Measurements from ENCODE around the gene CRACR2B. TPM values are rescaled to one million over a fixed set of nuclear protein-coding genes. Genes with fewer than 3 reads are reported as not detected.
A peak's percentile ranks its signal among the peaks of the same experiment; 100 is the strongest.

CRACR2B gene
- total and polyA plus RNA-seq, 10 of the 15 experiments (the other 5 are each of a cell fraction or from before 2014, with no cell fraction given): 0.10 to 33.7 (median 12.7) TPM

DNA sequence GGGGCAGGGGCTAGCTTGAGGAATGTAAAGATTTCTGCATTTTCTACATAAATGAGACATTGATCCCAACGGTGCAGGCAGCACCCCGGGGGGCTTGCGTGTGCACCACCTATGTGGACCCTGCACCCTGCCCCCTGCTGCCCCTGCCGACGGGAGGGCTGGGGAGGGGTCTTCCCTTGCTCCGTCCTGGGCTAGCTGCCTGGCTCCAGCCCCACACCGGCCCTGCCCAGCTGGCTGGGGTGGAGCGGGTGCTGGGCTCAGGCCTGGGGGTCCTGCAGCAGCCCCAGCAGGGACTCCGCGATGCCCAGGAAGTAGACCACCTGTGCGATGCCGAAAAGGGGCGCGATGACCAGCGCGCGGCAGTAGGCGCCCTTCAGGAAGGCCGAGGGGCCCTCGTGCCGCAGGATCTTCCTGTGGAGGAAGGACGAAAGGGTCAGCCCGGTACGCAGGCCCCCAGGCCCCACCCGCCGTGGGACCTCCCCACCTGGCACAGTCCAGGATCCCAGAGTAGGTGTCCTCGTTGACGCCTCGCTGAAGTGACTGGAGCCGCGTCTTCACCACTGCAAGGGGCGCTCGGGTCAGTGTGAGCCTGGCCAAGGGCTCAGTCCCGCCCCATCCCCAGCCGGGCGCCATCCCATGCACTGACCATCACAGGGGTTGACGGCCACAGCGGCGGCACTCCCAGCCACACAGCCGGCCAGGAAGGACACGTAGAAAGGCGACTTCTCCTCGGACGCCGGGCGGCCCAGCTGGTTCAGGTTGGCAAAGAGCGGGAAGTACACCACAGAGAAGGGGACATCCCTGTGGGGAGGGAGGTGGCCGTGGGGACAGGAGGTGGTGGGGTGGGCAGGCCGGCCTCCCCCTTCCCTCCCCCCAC, 35.8 kb upstream of the CRACR2B start:
- no TSS peak for BruUV-seq (replicated peaks)
- Histone ChIP-seq H3K36me3 (ENCODE audit: control insufficient read depth in 2 of 2, insufficient read depth in 2 of 2, low read length in 1 of 2) (peaks cover 0 to 9% of the 10 kb centered on the region in 2 experiments; a peak in 2 of 4 replicates), H4K20me1 (ENCODE audit: control insufficient read depth, insufficient read depth) (no peaks in the 10 kb centered on the region), H3K4me2 (ENCODE audit: control insufficient read depth, insufficient read depth) (no peak overlapping the region), H3K27ac (ENCODE audit: control insufficient read depth, insufficient read depth) (no peak overlapping the region), H3K4me1 (ENCODE audit: control insufficient read depth, insufficient read depth, low read length) (peaks cover 20% of the 10 kb centered on the region), H2AFZ (ENCODE audit: control insufficient read depth, low read depth, low read length) (no peak overlapping the region), H3K27me3 (replicated peaks in 1 of 2; ENCODE audit: control insufficient read depth in 2 of 2, insufficient read depth in 2 of 2, low read length in 1 of 2) (no peaks in the 10 kb centered on the region), H3K4me3 (no peak overlapping the region), H3K9ac (ENCODE audit: control insufficient read depth, insufficient read depth, low read length) (no peak overlapping the region), H3K9me3 (replicated peaks; ENCODE audit: control insufficient read depth, insufficient read depth, low read length) (no peaks in the 10 kb centered on the region), H3K79me2 (ENCODE audit: control insufficient read depth, insufficient read depth, low read length) (peaks cover 21% of the 10 kb centered on the region)
- FAIRE-seq (no peak), ATAC-seq (no peak), DNase-seq (ENCODE audit: low read depth, low spot score) (no peak)
- ChIA-PET CTCF (no interaction called here), SMC1A (ENCODE audit: uncharacterized antibody, unreplicated experiment) (no interaction called here), POLR2A (no interaction called here), RAD21 (ENCODE audit: unreplicated experiment) (no interaction called here)
- in situ Hi-C loops (cut with MboI) (no loop called here), intact Hi-C loops (cut with micrococcal nuclease; ENCODE audit: unreplicated experiment) (no loop called here)
- no peak for TF ChIP-seq CEBPZ (IDR thresholded peaks at IDR 0.05; ENCODE audit: low read depth, low read length)
- peak; percentile 22; the same call in 1 of the 2 replicates for TF ChIP-seq POLR2A (IDR thresholded peaks at IDR 0.05; ENCODE audit: low read depth, low read length)
- WGBS (ENCODE audit: insufficient coverage, insufficient replicate concordance, low lambda C conversion rate, missing lambda C conversion rate): 95% methylated on average over 32 of the region's 49 CpGs

- FAIRE-seq (no peak), DNase-seq (ENCODE audit: low read depth, low spot score) (no peak), ATAC-seq (no peak)
- CTCF ChIA-PET: no interaction called here
- Histone ChIP-seq H2AFZ (ENCODE audit: control insufficient read depth, low read depth, low read length) (no peak overlapping the region), H3K79me2 (ENCODE audit: control insufficient read depth, insufficient read depth, low read length) (peaks cover 27% of the 10 kb centered on the region), H3K27me3 (replicated peaks in 1 of 2; ENCODE audit: control insufficient read depth in 2 of 2, insufficient read depth in 2 of 2, low read length in 1 of 2) (no peaks in the 10 kb centered on the region), H3K4me1 (ENCODE audit: control insufficient read depth, insufficient read depth, low read length) (peaks cover 22% of the 10 kb centered on the region), H3K9ac (ENCODE audit: control insufficient read depth, insufficient read depth, low read length) (no peak overlapping the region), H3K36me3 (ENCODE audit: control insufficient read depth in 2 of 2, insufficient read depth in 2 of 2, low read length in 1 of 2) (peaks cover 0 to 9% of the 10 kb centered on the region in 2 experiments; a peak in 2 of 4 replicates), H3K4me2 (ENCODE audit: control insufficient read depth, insufficient read depth) (no peak overlapping the region), H3K9me3 (replicated peaks; ENCODE audit: control insufficient read depth, insufficient read depth, low read length) (no peaks in the 10 kb centered on the region), H3K4me3 (no peak overlapping the region), H3K27ac (ENCODE audit: control insufficient read depth, insufficient read depth) (no peak overlapping the region), H4K20me1 (ENCODE audit: control insufficient read depth, insufficient read depth) (no peaks in the 10 kb centered on the region)
- RAD21 ChIA-PET (ENCODE audit: unreplicated experiment): no interaction called here
- SMC1A ChIA-PET (ENCODE audit: uncharacterized antibody, unreplicated experiment): no interaction called here
- in situ Hi-C loops (cut with MboI) (no loop called here), intact Hi-C loops (cut with micrococcal nuclease; ENCODE audit: unreplicated experiment) (no loop called here)
- no TSS peak for BruUV-seq (replicated peaks)
- 86% methylated on average over 13 of the region's 15 CpGs for WGBS (ENCODE audit: insufficient coverage, insufficient replicate concordance, low lambda C conversion rate, missing lambda C conversion rate)
- POLR2A ChIA-PET: no interaction called here
- TF ChIP-seq JUNB (IDR thresholded peaks at IDR 0.05): no peak
- no peak for TF ChIP-seq RELB (IDR thresholded peaks at IDR 0.05; ENCODE audit: low read depth)
- no peak for TF ChIP-seq NFYB (IDR thresholded peaks at IDR 0.05; ENCODE audit: insufficient read depth, low read depth, low read length)
- no peak for TF ChIP-seq TARDBP (IDR thresholded peaks at IDR 0.05; ENCODE audit: borderline replicate concordance)
- TF ChIP-seq SMC3 (IDR thresholded peaks at IDR 0.05; ENCODE audit: borderline replicate concordance, low read length): no peak
- TF ChIP-seq, protein P1, sequence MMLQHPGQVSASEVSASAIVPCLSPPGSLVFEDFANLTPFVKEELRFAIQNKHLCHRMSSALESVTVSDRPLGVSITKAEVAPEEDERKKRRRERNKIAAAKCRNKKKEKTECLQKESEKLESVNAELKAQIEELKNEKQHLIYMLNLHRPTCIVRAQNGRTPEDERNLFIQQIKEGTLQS (IDR thresholded peaks at IDR 0.05; ENCODE audit: borderline replicate concordance, extremely low read depth, low read depth, low read length): no peak
- no peak for TF ChIP-seq JUND (IDR thresholded peaks at IDR 0.05; ENCODE audit: low read depth, low read length)
- TF ChIP-seq MXI1 (IDR thresholded peaks at IDR 0.05; ENCODE audit: low read depth, low read length): no peak
- TF ChIP-seq CREB1 (IDR thresholded peaks at IDR 0.05; ENCODE audit: low read depth): no peak
- TF ChIP-seq MEF2A (IDR thresholded peaks at IDR 0.05; ENCODE audit: insufficient read depth, low read depth, low read length): no peak
- TF ChIP-seq SIN3A (IDR thresholded peaks at IDR 0.05; ENCODE audit: low read depth, low read length): no peak
These were observed 35.2 kb upstream of the CRACR2B start for GRCh38 chr11:792535-792821.
